Mesenteric fat pad (tissue), 1 donor: ENCODE data around the gene ITGB3. TPM values are rescaled to one million over a fixed set of nuclear protein-coding genes. Genes with fewer than 3 reads are reported as not detected.

Source experiments
- DNase-seq: peaks from one replicate; pipeline ENCODE4 v3.0.0-alpha.2; 2020; ENCODE audit warnings: low spot score
- total RNA-seq: library from RNA; stranded (reverse); fragmentation: NEBNext Ultra II Directional; extraction: Animal tissue kit (Norgen Biotek cat#: 25700); gene quantifications from one replicate; pipeline ENCODE4 v1.2.1, GENCODE V29; 2021
- donor health status: DM: yes; HTN: yes; CAD: no.

Gene ITGB3
- total RNA-seq, 1 donor from 2014 or later, result 17.9 TPM

GRCh38 chr17:47325176-47325575, 71.5 kb downstream of the ITGB3 start:
- no peak for DNase-seq

GRCh38 chr17:47330548-47330947, 76.9 kb downstream of the ITGB3 start:
- no peak for DNase-seq

GRCh38 chr17:47332287-47332686, 78.7 kb downstream of the ITGB3 start:
- no peak for DNase-seq

- no peak for DNase-seq
These were observed 81.7 kb downstream of the ITGB3 start for GRCh38 chr17:47335101-47335936.

- no peak for DNase-seq
These were observed 84.4 kb downstream of the ITGB3 start for GRCh38 chr17:47338026-47338425.

GRCh38 chr17:47352848-47353247, 99.2 kb downstream of the ITGB3 start:
- no peak for DNase-seq

GRCh38 chr17:47358652-47359051, 105.0 kb downstream of the ITGB3 start:
- DNase-seq, result no peak

Other genes with a start within 250 kb of the ITGB3 start
- gene CDC27, start 64.5 kb upstream of the ITGB3 start, total RNA-seq, result 124 TPM
- 1.5 TPM for gene MYL4, start 44.5 kb upstream of the ITGB3 start, total RNA-seq
- 5.6 TPM for gene EFCAB13, start 70.1 kb downstream of the ITGB3 start, total RNA-seq